ENCODE data around the gene APEH. TPM values are rescaled to one million over a fixed set of nuclear protein-coding genes. Genes with fewer than 3 reads are reported as not detected.

APEH gene
- total and polyA plus RNA-seq, 2 of the 13 experiments (the other 11 are each of a cell fraction or from before 2014, with no cell fraction given) = 116 to 130 TPM

DNA sequence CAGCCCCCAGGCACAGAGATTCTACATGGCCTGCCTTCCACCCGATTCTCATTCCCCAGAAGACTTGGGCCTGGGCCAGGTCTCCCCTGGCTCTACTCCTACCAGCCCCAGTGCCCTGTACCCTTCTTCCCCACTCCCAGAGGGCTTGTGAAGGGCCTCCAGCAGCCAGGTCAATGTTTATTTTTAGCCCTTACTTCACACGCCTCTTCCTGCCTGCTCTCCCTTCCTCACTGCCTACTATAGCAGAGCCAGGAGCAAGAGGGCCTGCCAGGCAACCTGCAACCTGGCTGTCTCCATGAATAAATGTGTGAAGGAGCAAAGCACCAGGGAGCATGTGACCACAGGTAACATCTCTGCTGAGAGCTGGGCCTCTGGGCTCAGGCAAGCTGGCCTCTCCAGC is 26.4 kb upstream of the APEH start:
- ChIA-PET CTCF (ENCODE audit: low intra/inter-chr PET ratio, low total read pairs) (no interaction called here), POLR2A (no interaction called here)
- no peak overlapping the region for H3K27ac ChIP-seq (ENCODE audit: extremely low read length, insufficient read depth, low read length)
- no TSS peak for BruUV-seq (replicated peaks)
- intact Hi-C loops (cut with micrococcal nuclease; ENCODE audit: unreplicated experiment) = no loop called here
- in situ Hi-C loops (cut with HindIII; ENCODE audit: extremely low pct_ligation_motif_present, low pct_unique_long_range_greater_than_20kb) = no loop called here
- ATAC-seq (peak; percentile 61), DNase-seq (ENCODE audit: low spot score) (no peak), FAIRE-seq (no peak)
- peaks cover 33% of the 10 kb centered on the region for H3K4me1 ChIP-seq (ENCODE audit: insufficient read depth, low read length)
- peak overlapping the region; percentile 61 for H3K4me2 ChIP-seq (ENCODE audit: low read depth, low read length)
- no peaks in the 10 kb centered on the region for H4K20me1 ChIP-seq (ENCODE audit: insufficient read depth, low read length)
- peak overlapping the region; percentile 69 for H2AFZ ChIP-seq (ENCODE audit: low read length)
- no peaks in the 10 kb centered on the region; a peak in 2 of 5 replicates for H3K36me3 ChIP-seq (replicated peaks in 1 of 2; ENCODE audit: control insufficient read depth in 1 of 2, insufficient read depth in 2 of 2, low read length in 2 of 2)
- H3K9ac ChIP-seq (ENCODE audit: insufficient read depth, low read depth, low read length) = peak overlapping the region; percentile 11; the same call in 1 of the 2 replicates
- no peaks in the 10 kb centered on the region for H3K79me2 ChIP-seq (ENCODE audit: insufficient read depth, low read length)
- H3K27me3 ChIP-seq (ENCODE audit: control insufficient read depth in 1 of 2, insufficient read depth in 2 of 2, low read length in 2 of 2) = no peaks in the 10 kb centered on the region
- H3K4me3 ChIP-seq (replicated peaks in 1 of 3; ENCODE audit: insufficient read depth in 1 of 3, low read depth in 2 of 3, low read length in 3 of 3) = no peak overlapping the region
- no peaks in the 10 kb centered on the region for H3K9me3 ChIP-seq (ENCODE audit: low read length)
- 46% methylated on average over 2 of the region's 2 CpGs for WGBS (ENCODE audit: low lambda C conversion rate)
- TF ChIP-seq, protein P1, sequence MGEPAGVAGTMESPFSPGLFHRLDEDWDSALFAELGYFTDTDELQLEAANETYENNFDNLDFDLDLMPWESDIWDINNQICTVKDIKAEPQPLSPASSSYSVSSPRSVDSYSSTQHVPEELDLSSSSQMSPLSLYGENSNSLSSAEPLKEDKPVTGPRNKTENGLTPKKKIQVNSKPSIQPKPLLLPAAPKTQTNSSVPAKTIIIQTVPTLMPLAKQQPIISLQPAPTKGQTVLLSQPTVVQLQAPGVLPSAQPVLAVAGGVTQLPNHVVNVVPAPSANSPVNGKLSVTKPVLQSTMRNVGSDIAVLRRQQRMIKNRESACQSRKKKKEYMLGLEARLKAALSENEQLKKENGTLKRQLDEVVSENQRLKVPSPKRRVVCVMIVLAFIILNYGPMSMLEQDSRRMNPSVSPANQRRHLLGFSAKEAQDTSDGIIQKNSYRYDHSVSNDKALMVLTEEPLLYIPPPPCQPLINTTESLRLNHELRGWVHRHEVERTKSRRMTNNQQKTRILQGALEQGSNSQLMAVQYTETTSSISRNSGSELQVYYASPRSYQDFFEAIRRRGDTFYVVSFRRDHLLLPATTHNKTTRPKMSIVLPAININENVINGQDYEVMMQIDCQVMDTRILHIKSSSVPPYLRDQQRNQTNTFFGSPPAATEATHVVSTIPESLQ (CRISPR knock-in tag; conservative IDR thresholded peaks at IDR 0.05) = no peak
- no peak for TF ChIP-seq KAT7 (CRISPR knock-in tag; IDR thresholded peaks at IDR 0.05; ENCODE audit: borderline replicate concordance)
- TF ChIP-seq FOXA1 (IDR thresholded peaks at IDR 0.05) = no peak
- 0 out of 2 replicates have a peak, but pooled peaks have one; percentile 39 for TF ChIP-seq FOXA1 (CRISPR knock-in tag; IDR thresholded peaks at IDR 0.05)
- TF ChIP-seq, protein P2, sequence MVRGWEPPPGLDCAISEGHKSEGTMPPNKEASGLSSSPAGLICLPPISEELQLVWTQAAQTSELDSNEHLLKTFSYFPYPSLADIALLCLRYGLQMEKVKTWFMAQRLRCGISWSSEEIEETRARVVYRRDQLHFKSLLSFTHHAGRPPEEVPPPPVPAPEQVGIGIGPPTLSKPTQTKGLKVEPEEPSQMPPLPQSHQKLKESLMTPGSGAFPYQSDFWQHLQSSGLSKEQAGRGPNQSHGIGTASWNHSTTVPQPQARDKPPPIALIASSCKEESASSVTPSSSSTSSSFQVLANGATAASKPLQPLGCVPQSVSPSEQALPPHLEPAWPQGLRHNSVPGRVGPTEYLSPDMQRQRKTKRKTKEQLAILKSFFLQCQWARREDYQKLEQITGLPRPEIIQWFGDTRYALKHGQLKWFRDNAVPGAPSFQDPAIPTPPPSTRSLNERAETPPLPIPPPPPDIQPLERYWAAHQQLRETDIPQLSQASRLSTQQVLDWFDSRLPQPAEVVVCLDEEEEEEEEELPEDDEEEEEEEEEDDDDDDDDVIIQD (CRISPR knock-in tag; IDR thresholded peaks at IDR 0.05; ENCODE audit: low read depth) = peak; percentile 62; the same call in 1 of the 2 replicates
- TF ChIP-seq FOXA3 (CRISPR knock-in tag; IDR thresholded peaks at IDR 0.05) = peak; percentile 45; the same call in 1 of the 2 replicates
- TF ChIP-seq, protein P3, sequence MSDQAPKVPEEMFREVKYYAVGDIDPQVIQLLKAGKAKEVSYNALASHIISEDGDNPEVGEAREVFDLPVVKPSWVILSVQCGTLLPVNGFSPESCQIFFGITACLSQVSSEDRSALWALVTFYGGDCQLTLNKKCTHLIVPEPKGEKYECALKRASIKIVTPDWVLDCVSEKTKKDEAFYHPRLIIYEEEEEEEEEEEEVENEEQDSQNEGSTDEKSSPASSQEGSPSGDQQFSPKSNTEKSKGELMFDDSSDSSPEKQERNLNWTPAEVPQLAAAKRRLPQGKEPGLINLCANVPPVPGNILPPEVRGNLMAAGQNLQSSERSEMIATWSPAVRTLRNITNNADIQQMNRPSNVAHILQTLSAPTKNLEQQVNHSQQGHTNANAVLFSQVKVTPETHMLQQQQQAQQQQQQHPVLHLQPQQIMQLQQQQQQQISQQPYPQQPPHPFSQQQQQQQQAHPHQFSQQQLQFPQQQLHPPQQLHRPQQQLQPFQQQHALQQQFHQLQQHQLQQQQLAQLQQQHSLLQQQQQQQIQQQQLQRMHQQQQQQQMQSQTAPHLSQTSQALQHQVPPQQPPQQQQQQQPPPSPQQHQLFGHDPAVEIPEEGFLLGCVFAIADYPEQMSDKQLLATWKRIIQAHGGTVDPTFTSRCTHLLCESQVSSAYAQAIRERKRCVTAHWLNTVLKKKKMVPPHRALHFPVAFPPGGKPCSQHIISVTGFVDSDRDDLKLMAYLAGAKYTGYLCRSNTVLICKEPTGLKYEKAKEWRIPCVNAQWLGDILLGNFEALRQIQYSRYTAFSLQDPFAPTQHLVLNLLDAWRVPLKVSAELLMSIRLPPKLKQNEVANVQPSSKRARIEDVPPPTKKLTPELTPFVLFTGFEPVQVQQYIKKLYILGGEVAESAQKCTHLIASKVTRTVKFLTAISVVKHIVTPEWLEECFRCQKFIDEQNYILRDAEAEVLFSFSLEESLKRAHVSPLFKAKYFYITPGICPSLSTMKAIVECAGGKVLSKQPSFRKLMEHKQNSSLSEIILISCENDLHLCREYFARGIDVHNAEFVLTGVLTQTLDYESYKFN (CRISPR knock-in tag; conservative IDR thresholded peaks at IDR 0.05) = peak; percentile 31
- TF ChIP-seq SOX6 (IDR thresholded peaks at IDR 0.05) = no peak
- TF ChIP-seq SOX6 (CRISPR knock-in tag; IDR thresholded peaks at IDR 0.05) = no peak
- peak; percentile 71 for TF ChIP-seq MEF2D (CRISPR knock-in tag; IDR thresholded peaks at IDR 0.05)
- no peak for TF ChIP-seq ZBTB1 (CRISPR knock-in tag; IDR thresholded peaks at IDR 0.05; ENCODE audit: borderline replicate concordance)
- TF ChIP-seq, protein P4, sequence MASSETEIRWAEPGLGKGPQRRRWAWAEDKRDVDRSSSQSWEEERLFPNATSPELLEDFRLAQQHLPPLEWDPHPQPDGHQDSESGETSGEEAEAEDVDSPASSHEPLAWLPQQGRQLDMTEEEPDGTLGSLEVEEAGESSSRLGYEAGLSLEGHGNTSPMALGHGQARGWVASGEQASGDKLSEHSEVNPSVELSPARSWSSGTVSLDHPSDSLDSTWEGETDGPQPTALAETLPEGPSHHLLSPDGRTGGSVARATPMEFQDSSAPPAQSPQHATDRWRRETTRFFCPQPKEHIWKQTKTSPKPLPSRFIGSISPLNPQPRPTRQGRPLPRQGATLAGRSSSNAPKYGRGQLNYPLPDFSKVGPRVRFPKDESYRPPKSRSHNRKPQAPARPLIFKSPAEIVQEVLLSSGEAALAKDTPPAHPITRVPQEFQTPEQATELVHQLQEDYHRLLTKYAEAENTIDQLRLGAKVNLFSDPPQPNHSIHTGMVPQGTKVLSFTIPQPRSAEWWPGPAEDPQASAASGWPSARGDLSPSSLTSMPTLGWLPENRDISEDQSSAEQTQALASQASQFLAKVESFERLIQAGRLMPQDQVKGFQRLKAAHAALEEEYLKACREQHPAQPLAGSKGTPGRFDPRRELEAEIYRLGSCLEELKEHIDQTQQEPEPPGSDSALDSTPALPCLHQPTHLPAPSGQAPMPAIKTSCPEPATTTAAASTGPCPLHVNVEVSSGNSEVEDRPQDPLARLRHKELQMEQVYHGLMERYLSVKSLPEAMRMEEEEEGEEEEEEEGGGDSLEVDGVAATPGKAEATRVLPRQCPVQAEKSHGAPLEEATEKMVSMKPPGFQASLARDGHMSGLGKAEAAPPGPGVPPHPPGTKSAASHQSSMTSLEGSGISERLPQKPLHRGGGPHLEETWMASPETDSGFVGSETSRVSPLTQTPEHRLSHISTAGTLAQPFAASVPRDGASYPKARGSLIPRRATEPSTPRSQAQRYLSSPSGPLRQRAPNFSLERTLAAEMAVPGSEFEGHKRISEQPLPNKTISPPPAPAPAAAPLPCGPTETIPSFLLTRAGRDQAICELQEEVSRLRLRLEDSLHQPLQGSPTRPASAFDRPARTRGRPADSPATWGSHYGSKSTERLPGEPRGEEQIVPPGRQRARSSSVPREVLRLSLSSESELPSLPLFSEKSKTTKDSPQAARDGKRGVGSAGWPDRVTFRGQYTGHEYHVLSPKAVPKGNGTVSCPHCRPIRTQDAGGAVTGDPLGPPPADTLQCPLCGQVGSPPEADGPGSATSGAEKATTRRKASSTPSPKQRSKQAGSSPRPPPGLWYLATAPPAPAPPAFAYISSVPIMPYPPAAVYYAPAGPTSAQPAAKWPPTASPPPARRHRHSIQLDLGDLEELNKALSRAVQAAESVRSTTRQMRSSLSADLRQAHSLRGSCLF (CRISPR knock-in tag; IDR thresholded peaks at IDR 0.05; ENCODE audit: borderline replicate concordance) = no peak
